Endodermal cell (in vitro differentiated cells): ENCODE measurements around the gene ELAVL1. TPM values are rescaled to one million over a fixed set of nuclear protein-coding genes. Genes with fewer than 3 reads are reported as not detected.

ENCODE experiments used
- DNase-seq: peaks from one replicate; pipeline ENCODE4 v3.0.0-alpha.2; 2017
- H3K27ac ChIP-seq: 2 replicates; pipeline ENCODE4 v1.5.1; 2013; ENCODE audit warnings: mild to moderate bottlenecking, low read depth, low read length, moderate library complexity
- H3K27me3 ChIP-seq: 2 replicates; pipeline ENCODE4 v1.6.1; 2013; ENCODE audit warnings: mild to moderate bottlenecking, low read length, moderate library complexity; ENCODE audit not compliant: insufficient read depth, control insufficient read depth, poor library complexity, severe bottlenecking
- H3K36me3 ChIP-seq: 2 replicates; pipeline ENCODE4 v1.7.0; 2013; ENCODE audit warnings: mild to moderate bottlenecking, low read length, moderate library complexity; ENCODE audit not compliant: control insufficient read depth, insufficient read depth
- H3K4me1 ChIP-seq: one replicate; pipeline ENCODE4 v1.7.0; 2013; ENCODE audit warnings: low read length; ENCODE audit not compliant: control insufficient read depth, insufficient read depth
- H3K4me3 ChIP-seq: 2 replicates; pipeline ENCODE4 v1.5.1; 2013; ENCODE audit warnings: mild to moderate bottlenecking, low read length, moderate library complexity
- H3K9ac ChIP-seq: 2 replicates; pipeline ENCODE4 v1.6.1; 2013; ENCODE audit warnings: mild to moderate bottlenecking, low read length, moderate library complexity; ENCODE audit not compliant: poor library complexity, severe bottlenecking; ENCODE audit errors: extremely low read depth
- H3K9me3 ChIP-seq: 2 replicates; pipeline ENCODE4 v1.6.1; 2013; ENCODE audit warnings: mild to moderate bottlenecking, low read length, moderate library complexity; ENCODE audit not compliant: control insufficient read depth
- H3K27ac Mint-ChIP-seq: 2 replicates; pipeline ENCODE4 v1.8.0; 2020; ENCODE audit warnings: mixed read lengths
- H3K27me3 Mint-ChIP-seq: 2 replicates; pipeline ENCODE4 v1.8.0; 2021; ENCODE audit warnings: mild to moderate bottlenecking, mixed read lengths; ENCODE audit not compliant: insufficient read depth
- H3K36me3 Mint-ChIP-seq: 2 replicates; pipeline ENCODE4 v1.8.0; 2020; ENCODE audit warnings: low read depth, mixed read lengths
- H3K4me1 Mint-ChIP-seq: 2 replicates; pipeline ENCODE4 v1.8.0; 2020; ENCODE audit warnings: mixed read lengths
- H3K4me3 Mint-ChIP-seq: 2 replicates; pipeline ENCODE4 v1.8.0; 2020; ENCODE audit warnings: mild to moderate bottlenecking, moderate library complexity, mixed read lengths
- H3K9me3 Mint-ChIP-seq: 2 replicates; pipeline ENCODE4 v1.8.0; 2020; ENCODE audit warnings: mild to moderate bottlenecking, mixed read lengths
- CTCF ChIP-seq: fragments of 200-600 bp; sonication (generic); conservative IDR thresholded peaks from 2 replicates; pipeline ENCODE4 v1.5.0; 2021; ENCODE audit warnings: antibody characterized with exemption, mild to moderate bottlenecking
- WGBS, 2 experiments: methylation state at CpG; one replicate each; pipeline versions ENCODE4 v1.1.5 to v1.1.7; 2013; ENCODE audit warnings: missing lambda C conversion rate in 2 of 2, mixed read lengths in 1 of 2; ENCODE audit not compliant: insufficient coverage in 1 of 2, insufficient read length in 1 of 2; 5-methylcytosine and 5-hydroxymethylcytosine counted together
- total RNA-seq, 2 donors: library from RNA; stranded (reverse); fragmentation: NEBNext Ultra II Directional in 1 of 2; extraction: Animal tissue kit (Norgen Biotek cat#: 25700) in 1 of 2; gene quantifications; 2 replicates in 1 of 2; 3 replicates in 1 of 2; pipeline ENCODE4 v1.2.1, GENCODE V29; 2021

ELAVL1 gene
- total RNA-seq, 2 donors from 2014 or later = 123 to 149 TPM

- Mint-ChIP-seq H3K36me3 (peaks cover 77% of the 10 kb centered on the region), H3K27me3 (no peaks in the 10 kb centered on the region), H3K9me3 (no peaks in the 10 kb centered on the region), H3K4me3 (no peak overlapping the region), H3K4me1 (peaks cover 2% of the 10 kb centered on the region), H3K27ac (no peak overlapping the region)
- WGBS, 2 experiments = 96 to 98% methylated on average over 17 to 18 of the region's 18 CpGs
- Histone ChIP-seq H3K9ac (no peak overlapping the region), H3K36me3 (peaks cover 93% of the 10 kb centered on the region), H3K27me3 (no peaks in the 10 kb centered on the region), H3K4me1 (no peaks in the 10 kb centered on the region), H3K27ac (no peak overlapping the region), H3K9me3 (no peaks in the 10 kb centered on the region), H3K4me3 (no peak overlapping the region)
- DNase-seq = no peak
- no peak for TF ChIP-seq CTCF
Observed at GRCh38 chr19:7983286-7983950, 22.0 kb downstream of the ELAVL1 start.

- peaks cover 93% of the 10 kb centered on the region for H3K36me3 ChIP-seq
- WGBS, 2 experiments = 94 to 95% methylated on average over 16 to 21 of the region's 21 CpGs
- TF ChIP-seq CTCF = no peak
- no peaks in the 10 kb centered on the region for H3K9me3 ChIP-seq
- H3K9ac ChIP-seq = no peak overlapping the region
- Mint-ChIP-seq H3K4me1 (no peaks in the 10 kb centered on the region), H3K4me3 (no peak overlapping the region), H3K9me3 (no peaks in the 10 kb centered on the region), H3K36me3 (peaks cover 75% of the 10 kb centered on the region), H3K27me3 (no peaks in the 10 kb centered on the region), H3K27ac (no peak overlapping the region)
- no peak for DNase-seq
- H3K27me3 ChIP-seq = no peaks in the 10 kb centered on the region
- no peaks in the 10 kb centered on the region for H3K4me1 ChIP-seq
- no peak overlapping the region for H3K27ac ChIP-seq
- H3K4me3 ChIP-seq = no peak overlapping the region
Observed at GRCh38 chr19:7982651-7983099, 22.8 kb downstream of the ELAVL1 start.

GRCh38 chr19:7982103-7982502 is 23.3 kb downstream of the ELAVL1 start:
- H3K4me1 ChIP-seq = no peaks in the 10 kb centered on the region
- H3K27me3 Mint-ChIP-seq = no peaks in the 10 kb centered on the region

More at GRCh38 chr19:7982103-7982502, 23.3 kb downstream of the ELAVL1 start:
- Histone ChIP-seq H3K36me3 (peaks cover 93% of the 10 kb centered on the region), H3K9me3 (no peaks in the 10 kb centered on the region), H3K4me3 (no peak overlapping the region), H3K9ac (no peak overlapping the region), H3K27me3 (no peaks in the 10 kb centered on the region), H3K27ac (no peak overlapping the region)
- Mint-ChIP-seq H3K4me3 (no peak overlapping the region), H3K9me3 (no peaks in the 10 kb centered on the region), H3K36me3 (peaks cover 75% of the 10 kb centered on the region), H3K27ac (peak overlapping the region; percentile 64), H3K4me1 (no peaks in the 10 kb centered on the region)
- TF ChIP-seq CTCF = no peak
- no peak for DNase-seq
- WGBS, 2 experiments = 93 to 96% methylated on average over 9 to 10 of the region's 10 CpGs
